GM21360 (cell line): ENCODE results near the gene BCL6B.
"Not testable (repeated sequence)": the region's sequence is repeated elsewhere in the genome, so short reads cannot be mapped to it uniquely, and the experiment has no call there.

Source experiments
- ATAC-seq: cut with Tn5 transposase; IDR thresholded peaks from one replicate; pipeline ENCODE4 v1.9.1; 2021; ENCODE audit warnings: mild to moderate bottlenecking, moderate library complexity; ENCODE audit not compliant: unreplicated experiment

Gene BCL6B, protein sequence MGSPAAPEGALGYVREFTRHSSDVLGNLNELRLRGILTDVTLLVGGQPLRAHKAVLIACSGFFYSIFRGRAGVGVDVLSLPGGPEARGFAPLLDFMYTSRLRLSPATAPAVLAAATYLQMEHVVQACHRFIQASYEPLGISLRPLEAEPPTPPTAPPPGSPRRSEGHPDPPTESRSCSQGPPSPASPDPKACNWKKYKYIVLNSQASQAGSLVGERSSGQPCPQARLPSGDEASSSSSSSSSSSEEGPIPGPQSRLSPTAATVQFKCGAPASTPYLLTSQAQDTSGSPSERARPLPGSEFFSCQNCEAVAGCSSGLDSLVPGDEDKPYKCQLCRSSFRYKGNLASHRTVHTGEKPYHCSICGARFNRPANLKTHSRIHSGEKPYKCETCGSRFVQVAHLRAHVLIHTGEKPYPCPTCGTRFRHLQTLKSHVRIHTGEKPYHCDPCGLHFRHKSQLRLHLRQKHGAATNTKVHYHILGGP

GRCh38 chr17:7022781-7023571, at the start of gene BCL6B:
Gene BCL6B, plus strand, starts transcription at chr17:7023050. Its CDS starts 622 bp downstream, at chr17:7023672.
- ATAC-seq: no peak

- ATAC-seq: not testable (repeated sequence)
Observed at GRCh38 chr17:6979440-6979839, 43.4 kb upstream of the BCL6B start.

GRCh38 chr17:6981426-6981825, 41.4 kb upstream of the BCL6B start:
- no peak for ATAC-seq

GRCh38 chr17:6985266-6985665, 37.6 kb upstream of the BCL6B start:
- ATAC-seq: no peak

DNA sequence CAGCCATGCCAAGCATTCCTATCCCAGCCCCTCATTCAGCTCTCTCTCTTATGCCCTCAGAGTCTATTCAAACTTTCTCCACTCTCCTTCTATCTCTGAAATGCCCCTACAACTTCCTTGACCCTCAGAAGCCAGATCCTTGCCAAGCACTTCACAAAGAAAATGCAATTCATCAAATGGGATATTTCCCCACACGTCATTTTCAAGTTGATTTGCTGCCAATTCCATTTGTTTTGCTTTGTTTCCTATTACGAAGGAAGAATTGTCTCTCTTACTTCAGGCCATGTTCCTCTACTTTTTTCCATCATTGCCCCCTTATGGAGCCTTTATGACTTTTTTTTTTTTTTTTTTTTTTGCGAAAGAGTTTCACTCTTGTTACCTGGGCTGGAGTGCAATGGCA, 36.2 kb upstream of the BCL6B start:
- no peak for ATAC-seq

DNA sequence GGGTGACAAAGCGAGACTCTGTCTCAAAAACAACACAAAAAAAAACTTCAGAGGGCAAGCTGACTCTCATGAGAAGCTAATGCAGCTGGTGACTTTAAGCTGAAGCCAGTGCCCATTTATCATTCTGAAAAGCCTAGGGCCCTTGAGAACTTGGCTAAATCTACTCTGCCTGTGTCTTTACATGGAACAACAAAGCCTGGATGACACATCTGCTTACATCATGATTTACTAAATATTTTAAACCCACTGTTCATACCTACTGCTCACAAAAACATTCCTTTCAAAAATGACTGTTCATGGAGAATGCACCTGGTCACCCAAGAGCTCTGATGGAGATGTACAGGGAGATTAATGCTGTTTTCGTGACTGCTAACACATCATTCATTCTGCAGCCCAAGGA, 33.1 kb upstream of the BCL6B start:
- no peak for ATAC-seq

GRCh38 chr17:6993613-6994056, 29.2 kb upstream of the BCL6B start:
- ATAC-seq: not testable (repeated sequence)

- no peak for ATAC-seq
Observed at GRCh38 chr17:6994118-6994598, 28.7 kb upstream of the BCL6B start.

GRCh38 chr17:6994666-6995256, 28.1 kb upstream of the BCL6B start:
- ATAC-seq: no peak

GRCh38 chr17:6995500-6996255, 27.2 kb upstream of the BCL6B start, which contains the start of gene ALOX12:
Gene ALOX12, plus strand, starts transcription at chr17:6996049. Its CDS starts 69 bp downstream, at chr17:6996118.
- no peak for ATAC-seq

DNA sequence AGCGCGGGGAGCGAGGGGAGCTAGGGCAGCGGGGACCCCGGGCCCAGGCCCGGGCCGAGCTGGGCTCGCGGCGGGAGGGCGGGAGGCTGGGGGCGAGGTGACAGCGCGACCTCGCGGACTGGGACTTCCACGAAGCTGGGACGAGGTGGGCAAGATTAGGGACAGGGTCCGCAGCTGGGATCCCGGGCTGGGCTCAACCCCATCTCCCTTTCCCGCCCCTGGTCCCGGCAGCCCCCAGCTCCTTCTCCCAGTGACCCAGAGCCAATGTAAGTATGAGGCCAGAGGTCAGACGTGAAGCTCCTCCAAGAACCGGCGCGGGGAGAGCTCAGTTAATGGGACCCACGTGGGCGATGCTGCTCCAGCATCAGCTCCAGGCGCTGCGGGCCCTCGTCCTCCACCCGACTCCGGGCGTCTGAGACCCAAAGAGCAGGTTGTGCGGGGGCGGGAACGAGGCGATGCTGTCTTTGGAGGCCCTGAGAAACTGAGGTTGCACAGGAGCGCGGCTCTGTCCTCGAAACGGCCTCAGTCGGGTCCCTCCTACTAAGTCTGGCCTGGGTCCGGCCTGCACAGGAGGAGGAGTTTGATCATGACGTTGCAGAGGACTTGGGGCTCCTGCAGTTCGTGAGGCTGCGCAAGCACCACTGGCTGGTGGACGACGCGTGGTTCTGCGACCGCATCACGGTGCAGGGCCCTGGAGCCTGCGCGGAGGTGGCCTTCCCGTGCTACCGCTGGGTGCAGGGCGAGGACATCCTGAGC, 26.4 kb upstream of the BCL6B start:
- no peak for ATAC-seq

- no peak for ATAC-seq
Observed at GRCh38 chr17:6997171-6997570, 25.7 kb upstream of the BCL6B start.

DNA sequence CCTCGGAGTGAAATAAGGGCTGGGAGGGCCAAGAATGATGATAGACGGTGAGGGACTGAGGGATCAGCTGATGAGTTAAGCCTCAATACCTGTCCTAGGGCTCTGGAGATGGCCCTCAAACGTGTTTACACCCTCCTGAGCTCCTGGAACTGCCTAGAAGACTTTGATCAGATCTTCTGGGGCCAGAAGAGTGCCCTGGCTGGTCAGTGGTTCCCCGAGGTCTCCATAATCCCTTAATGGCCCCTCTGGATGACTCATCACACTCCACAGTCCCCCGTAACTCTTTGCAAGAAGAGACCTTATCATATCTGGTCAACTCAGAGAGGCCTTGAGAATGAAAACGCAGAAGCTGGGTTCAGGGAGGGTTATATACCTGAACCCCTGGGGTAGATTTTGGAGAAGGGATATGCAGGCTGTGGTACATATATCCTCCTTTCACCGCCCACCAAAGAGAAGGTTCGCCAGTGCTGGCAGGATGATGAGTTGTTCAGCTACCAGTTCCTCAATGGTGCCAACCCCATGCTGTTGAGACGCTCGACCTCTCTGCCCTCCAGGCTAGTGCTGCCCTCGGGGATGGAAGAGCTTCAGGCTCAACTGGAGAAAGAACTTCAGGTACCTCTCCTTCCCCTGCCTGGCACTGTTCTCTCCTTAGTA, 23.9 kb upstream of the BCL6B start:
- no peak for ATAC-seq

DNA sequence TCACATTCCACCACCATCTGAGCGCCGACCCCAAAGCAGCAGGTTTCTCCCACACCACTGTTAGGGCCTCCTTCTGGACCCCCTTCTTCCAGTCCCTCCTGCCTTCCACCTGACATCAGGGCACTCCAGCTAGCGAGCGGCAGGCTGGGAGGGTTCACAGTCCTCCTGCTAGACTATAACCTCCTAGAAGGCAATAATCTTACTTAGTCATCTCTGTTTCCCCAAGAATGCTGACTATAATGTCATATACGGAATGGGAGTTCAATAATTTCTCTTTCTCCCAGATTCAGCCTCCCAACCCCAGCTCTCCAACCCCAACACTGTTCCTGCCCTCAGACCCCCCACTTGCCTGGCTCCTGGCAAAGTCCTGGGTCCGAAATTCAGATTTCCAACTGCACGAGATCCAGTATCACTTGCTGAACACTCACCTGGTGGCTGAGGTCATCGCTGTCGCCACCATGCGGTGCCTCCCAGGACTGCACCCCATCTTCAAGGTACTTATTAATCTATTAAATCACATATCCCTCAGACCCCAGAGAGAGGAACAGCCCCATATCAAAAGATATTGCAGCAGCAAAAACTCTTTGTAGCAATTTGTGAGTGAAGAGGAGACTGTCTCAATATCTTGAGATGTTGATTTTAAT, 21.4 kb upstream of the BCL6B start:
- no peak for ATAC-seq

- ATAC-seq: no peak
Observed at GRCh38 chr17:7002288-7003047, 20.4 kb upstream of the BCL6B start.

- ATAC-seq: no peak
Observed at GRCh38 chr17:7003745-7004144, 19.1 kb upstream of the BCL6B start.

GRCh38 chr17:7004398-7005253, 18.2 kb upstream of the BCL6B start:
- no peak for ATAC-seq
